Measurements from ENCODE around the gene AARSD1.

AARSD1 gene

GRCh38 chr17:42967925-42968324, 3.7 kb upstream of the AARSD1 start:
- H3K9me3 ChIP-seq (ENCODE audit: severe bottlenecking) = no peaks in the 10 kb centered on the region
- no peaks in the 10 kb centered on the region for H3K27me3 ChIP-seq (ENCODE audit: insufficient read depth, low read depth, severe bottlenecking)
- no peak for DNase-seq
- TF ChIP-seq CTCF (IDR thresholded peaks at IDR 0.05; ENCODE audit: low read depth, low read length) = no peak
- no peaks in the 10 kb centered on the region; the same call in 1 of the 2 replicates for H3K36me3 ChIP-seq
- no peak overlapping the region for H3K27ac ChIP-seq
- no peak overlapping the region for H3K4me3 ChIP-seq (ENCODE audit: low read depth, low read length)

GRCh38 chr17:42953669-42954068, 10.6 kb downstream of the AARSD1 start:
- Histone ChIP-seq H3K27me3 (ENCODE audit: insufficient read depth, low read depth, severe bottlenecking) (no peaks in the 10 kb centered on the region), H3K27ac (no peak overlapping the region), H3K9me3 (ENCODE audit: severe bottlenecking) (no peaks in the 10 kb centered on the region), H3K36me3 (peaks cover 89% of the 10 kb centered on the region), H3K4me3 (ENCODE audit: low read depth, low read length) (no peak overlapping the region)
- TF ChIP-seq CTCF (IDR thresholded peaks at IDR 0.05; ENCODE audit: low read depth, low read length) = no peak
- DNase-seq = no peak

GRCh38 chr17:42950044-42950783, 14.0 kb downstream of the AARSD1 start:
- no peaks in the 10 kb centered on the region for H3K27me3 ChIP-seq (ENCODE audit: insufficient read depth, low read depth, severe bottlenecking)
- no peaks in the 10 kb centered on the region for H3K9me3 ChIP-seq (ENCODE audit: severe bottlenecking)
- H3K4me3 ChIP-seq (ENCODE audit: low read depth, low read length) = no peak overlapping the region
- no peak overlapping the region for H3K27ac ChIP-seq
- H3K36me3 ChIP-seq = peaks cover 69% of the 10 kb centered on the region
- TF ChIP-seq CTCF (IDR thresholded peaks at IDR 0.05; ENCODE audit: low read depth, low read length) = no peak
- no peak for DNase-seq

GRCh38 chr17:42946812-42947211, 17.4 kb downstream of the AARSD1 start:
- no peak for TF ChIP-seq CTCF (IDR thresholded peaks at IDR 0.05; ENCODE audit: low read depth, low read length)
- Histone ChIP-seq H3K27ac (no peak overlapping the region; the same call in 1 of the 2 replicates), H3K9me3 (ENCODE audit: severe bottlenecking) (no peaks in the 10 kb centered on the region), H3K27me3 (ENCODE audit: insufficient read depth, low read depth, severe bottlenecking) (no peaks in the 10 kb centered on the region), H3K4me3 (ENCODE audit: low read depth, low read length) (no peak overlapping the region), H3K36me3 (peaks cover 37% of the 10 kb centered on the region)
- DNase-seq = no peak

- peaks cover 11% of the 10 kb centered on the region for H3K36me3 ChIP-seq
- H3K4me3 ChIP-seq (ENCODE audit: low read depth, low read length) = no peak overlapping the region
- no peak for TF ChIP-seq CTCF (IDR thresholded peaks at IDR 0.05; ENCODE audit: low read depth, low read length)
Measured at GRCh38 chr17:42944211-42944610, 20.0 kb downstream of the AARSD1 start.

More at GRCh38 chr17:42944211-42944610, 20.0 kb downstream of the AARSD1 start:
- DNase-seq = no peak
- H3K9me3 ChIP-seq (ENCODE audit: severe bottlenecking) = no peaks in the 10 kb centered on the region
- no peak overlapping the region for H3K27ac ChIP-seq
- H3K27me3 ChIP-seq (ENCODE audit: insufficient read depth, low read depth, severe bottlenecking) = no peaks in the 10 kb centered on the region
